CD14-positive monocyte (primary cell): Measurements from ENCODE around the gene TMTC2. TPM values are rescaled to one million over a fixed set of nuclear protein-coding genes. Genes with fewer than 3 reads are reported as not detected.

Experiments
- DNase-seq, 3 donors: peaks; one replicate each; pipeline ENCODE4 v3.0.0-alpha.2; 2011 to 2022
- H2AFZ ChIP-seq: 2 replicates; pipeline ENCODE4 v1.6.0; 2012; ENCODE audit warnings: mild to moderate bottlenecking, low read depth, low read length, inconsistent platforms; ENCODE audit not compliant: insufficient read depth, poor library complexity, severe bottlenecking
- H3K27ac ChIP-seq, 2 donors: 1 replicate in 1 of 2; 2 replicates in 1 of 2; pipeline ENCODE4 v1.5.1; 2012 to 2013; ENCODE audit warnings: low read length in 2 of 2, control low read depth in 1 of 2, inconsistent platforms in 1 of 2, low read depth in 1 of 2, mild to moderate bottlenecking in 1 of 2
- H3K27me3 ChIP-seq, 2 donors: one replicate each; pipeline versions ENCODE4 v1.6.0 to v1.6.1; 2011 to 2013; ENCODE audit warnings: low read length in 2 of 2; ENCODE audit not compliant: control insufficient read depth in 2 of 2, insufficient read depth in 2 of 2
- H3K36me3 ChIP-seq, 2 donors: replicated peaks in 1 of 2; 1 replicate in 1 of 2; 2 replicates in 1 of 2; pipeline versions ENCODE4 v1.5.1 to v1.6.1; 2012 to 2013; ENCODE audit warnings: low read length in 2 of 2, control low read depth in 1 of 2, inconsistent platforms in 1 of 2, mild to moderate bottlenecking in 1 of 2; ENCODE audit not compliant: insufficient read depth in 2 of 2, control insufficient read depth in 1 of 2
- H3K4me1 ChIP-seq, 2 donors: 1 replicate in 1 of 2; 2 replicates in 1 of 2; pipeline versions ENCODE4 v1.5.1 to v1.6.1; 2012 to 2013; ENCODE audit warnings: low read length in 2 of 2, control low read depth in 1 of 2, inconsistent platforms in 1 of 2, mild to moderate bottlenecking in 1 of 2, moderate library complexity in 1 of 2; ENCODE audit not compliant: insufficient read depth in 2 of 2, control insufficient read depth in 1 of 2
- H3K4me2 ChIP-seq: replicated peaks from 2 replicates; pipeline ENCODE3; 2012; ENCODE audit warnings: low read length, moderate library complexity, mild to moderate bottlenecking; ENCODE audit not compliant: poor library complexity, severe bottlenecking; ENCODE audit errors: extremely low read depth
- H3K4me3 ChIP-seq, 3 experiments: fragments of 200-600 bp in 1 of 3; sonication (generic) in 1 of 3; replicated peaks in 1 of 3; 1 replicate in 2 of 3; 2 replicates in 1 of 3; pipeline ENCODE4 v1.5.1; 2011 to 2013; ENCODE audit warnings: low read length in 3 of 3, mild to moderate bottlenecking in 3 of 3, control low read depth in 2 of 3, low read depth in 2 of 3, inconsistent platforms in 1 of 3, moderate library complexity in 1 of 3
- H3K79me2 ChIP-seq: 2 replicates; pipeline ENCODE4 v1.6.0; 2012; ENCODE audit warnings: mild to moderate bottlenecking, control low read depth, inconsistent platforms, low read length, moderate library complexity; ENCODE audit not compliant: insufficient read depth
- H3K9ac ChIP-seq: 2 replicates; pipeline ENCODE4 v1.6.0; 2017; ENCODE audit warnings: low read length, mild to moderate bottlenecking; ENCODE audit not compliant: insufficient read depth, poor library complexity, severe bottlenecking
- H3K9me3 ChIP-seq, 2 donors: replicated peaks in 1 of 2; 1 replicate in 1 of 2; 2 replicates in 1 of 2; pipeline versions ENCODE4 v1.5.1 to v1.6.1; 2012 to 2013; ENCODE audit warnings: low read length in 2 of 2, control low read depth in 1 of 2; ENCODE audit not compliant: control insufficient read depth in 1 of 2, insufficient read depth in 1 of 2
- H4K20me1 ChIP-seq: 2 replicates; pipeline ENCODE4 v1.6.0; 2012; ENCODE audit warnings: mild to moderate bottlenecking, low read length, control low read depth, moderate library complexity; ENCODE audit not compliant: insufficient read depth
- H3K27ac Mint-ChIP-seq, 7 donors: one replicate each; pipeline ENCODE4 v1.8.0; 2020; ENCODE audit warnings: mild to moderate bottlenecking in 7 of 7, mixed read lengths in 7 of 7, moderate library complexity in 6 of 7, inconsistent platforms in 2 of 7
- H3K27me3 Mint-ChIP-seq, 3 donors: one replicate each; pipeline ENCODE4 v1.8.0; 2021 to 2022; ENCODE audit warnings: low read depth in 3 of 3, mild to moderate bottlenecking in 3 of 3, mixed read lengths in 3 of 3, moderate library complexity in 3 of 3, inconsistent platforms in 1 of 3
- H3K36me3 Mint-ChIP-seq, 2 donors: one replicate each; pipeline ENCODE4 v1.8.0; 2020; ENCODE audit warnings: mixed read lengths in 2 of 2, inconsistent platforms in 1 of 2, mild to moderate bottlenecking in 1 of 2
- H3K4me1 Mint-ChIP-seq: one replicate; pipeline ENCODE4 v1.8.0; 2020; ENCODE audit warnings: mild to moderate bottlenecking, mixed read lengths
- H3K4me3 Mint-ChIP-seq, 2 donors: one replicate each; pipeline ENCODE4 v1.8.0; 2020; ENCODE audit warnings: mild to moderate bottlenecking in 2 of 2, mixed read lengths in 2 of 2, moderate library complexity in 1 of 2
- H3K9me3 Mint-ChIP-seq, 7 donors: one replicate each; pipeline ENCODE4 v1.8.0; 2020 to 2022; ENCODE audit warnings: mixed read lengths in 7 of 7, mild to moderate bottlenecking in 6 of 7, moderate library complexity in 6 of 7, inconsistent platforms in 2 of 7
- CTCF ChIP-seq: fragments of 200-600 bp; IDR thresholded peaks from one replicate; pipeline ENCODE4 v1.8.0; 2022; ENCODE audit warnings: antibody characterized with exemption, mild to moderate bottlenecking
- WGBS: methylation state at CpG from one replicate; pipeline ENCODE4 v1.1.5; 2013; ENCODE audit warnings: missing lambda C conversion rate; ENCODE audit not compliant: insufficient coverage; 5-methylcytosine and 5-hydroxymethylcytosine counted together
- intact Hi-C, 2 donors: fragments of 100-400 bp; cut with micrococcal nuclease; formaldehyde crosslinking; loops; one replicate each; pipeline versions ENCODE4 v1.15.0 to v1.15.1; 2023
- polyA plus RNA-seq, 3 donors: library from polyadenylated mRNA; depleted of rRNA in 1 of 3; unstranded in 2 of 3; stranded (reverse) in 1 of 3; fragments of 300-500 nt in 2 of 3; fragments of >200 nt in 1 of 3; fragmentation: Illumina TruSeq in 2 of 3; gene quantifications; 1 replicate in 2 of 3; 2 replicates in 1 of 3; pipeline ENCODE4 v1.2.3, GENCODE V29; 2012 to 2021

TMTC2 gene
- polyA plus RNA-seq, 3 donors: 2.5 to 15.7 (median 3.3) TPM

GRCh38 chr12:83084516-83085234, 398.0 kb downstream of the TMTC2 start:
- Histone ChIP-seq H3K36me3 (peaks cover 0 to 9% of the 10 kb centered on the region in 2 donors), H3K9me3 (no peaks in the 10 kb centered on the region), H2AFZ (no peak overlapping the region), H3K4me1 (no peaks in the 10 kb centered on the region), H3K4me2 (no peak overlapping the region), H3K79me2 (no peaks in the 10 kb centered on the region), H3K27ac (no peak overlapping the region), H3K4me3 (no peak overlapping the region), H3K9ac (no peak overlapping the region), H3K27me3 (no peaks in the 10 kb centered on the region), H4K20me1 (no peaks in the 10 kb centered on the region)
- Mint-ChIP-seq H3K36me3 (peaks cover 18 to 36% of the 10 kb centered on the region in 2 donors), H3K27me3 (no peaks in the 10 kb centered on the region), H3K9me3 (peaks cover 0 to 4% (median 0%) of the 10 kb centered on the region in 7 donors), H3K4me3 (no peak overlapping the region), H3K4me1 (peaks cover 3% of the 10 kb centered on the region), H3K27ac (no peak overlapping the region)
- no peak for TF ChIP-seq CTCF
- intact Hi-C loops: no loop called here
- DNase-seq: no peak
- no CpG with 5 or more reads among the region's 3 CpGs for WGBS

GRCh38 chr12:83086023-83086422, 399.3 kb downstream of the TMTC2 start:
- DNase-seq: no peak
- peaks cover 0 to 9% of the 10 kb centered on the region in 2 donors for H3K36me3 ChIP-seq
- TF ChIP-seq CTCF: no peak
- intact Hi-C loops: no loop called here
- H3K27ac ChIP-seq: no peak overlapping the region
- H3K4me3 ChIP-seq: no peak overlapping the region
- H3K9me3 ChIP-seq: no peaks in the 10 kb centered on the region
- WGBS: 92% methylated on average over 10 of the region's 10 CpGs
- H3K27me3 ChIP-seq: no peaks in the 10 kb centered on the region
- no peaks in the 10 kb centered on the region for H3K79me2 ChIP-seq
- no peaks in the 10 kb centered on the region for H3K27me3 Mint-ChIP-seq
- H3K4me3 Mint-ChIP-seq: no peak overlapping the region
- H4K20me1 ChIP-seq: no peaks in the 10 kb centered on the region
- H3K27ac Mint-ChIP-seq: no peak overlapping the region
- no peak overlapping the region for H3K9ac ChIP-seq
- H3K9me3 Mint-ChIP-seq: peaks cover 0 to 4% (median 0%) of the 10 kb centered on the region in 7 donors
- no peak overlapping the region for H3K4me2 ChIP-seq
- peaks cover 3% of the 10 kb centered on the region for H3K4me1 Mint-ChIP-seq
- H2AFZ ChIP-seq: no peak overlapping the region
- no peaks in the 10 kb centered on the region for H3K4me1 ChIP-seq
- peaks cover 19 to 38% of the 10 kb centered on the region in 2 donors for H3K36me3 Mint-ChIP-seq
